AG09319 (cell line): Measurements from ENCODE around the gene ADORA2A.

Source experiments
- DNase-seq: peaks from one replicate; pipeline ENCODE4 v3.0.0-alpha.2; 2010; ENCODE audit warnings: low read depth; ENCODE audit errors: extremely low read depth
- CTCF ChIP-seq: IDR thresholded peaks from 2 replicates; pipeline ENCODE4 v1.5.1; 2011; ENCODE audit warnings: low read depth, mild to moderate bottlenecking, inconsistent platforms, low read length, moderate library complexity

The ADORA2A gene

GRCh38 chr22:24394254-24394653 lies 33.1 kb upstream of the ADORA2A start:
- TF ChIP-seq CTCF = no peak
- DNase-seq = no peak

- no peak for TF ChIP-seq CTCF
- no peak for DNase-seq
Measured at GRCh38 chr22:24398409-24398808, 29.0 kb upstream of the ADORA2A start.

- no peak for TF ChIP-seq CTCF
- no peak for DNase-seq
Measured at GRCh38 chr22:24400034-24400725, 27.2 kb upstream of the ADORA2A start.

- DNase-seq = no peak
- TF ChIP-seq CTCF = no peak
Measured at GRCh38 chr22:24400726-24401596, 26.4 kb upstream of the ADORA2A start.

GRCh38 chr22:24401931-24402367 lies 25.4 kb upstream of the ADORA2A start:
- DNase-seq = no peak
- no peak for TF ChIP-seq CTCF

GRCh38 chr22:24402460-24403192 lies 24.8 kb upstream of the ADORA2A start:
- TF ChIP-seq CTCF = no peak
- peak; percentile 67 for DNase-seq
